ENCODE results near the gene ASCL1.
A peak's percentile ranks its signal among the peaks of the same experiment; 100 is the strongest.

The ASCL1 gene

DNA sequence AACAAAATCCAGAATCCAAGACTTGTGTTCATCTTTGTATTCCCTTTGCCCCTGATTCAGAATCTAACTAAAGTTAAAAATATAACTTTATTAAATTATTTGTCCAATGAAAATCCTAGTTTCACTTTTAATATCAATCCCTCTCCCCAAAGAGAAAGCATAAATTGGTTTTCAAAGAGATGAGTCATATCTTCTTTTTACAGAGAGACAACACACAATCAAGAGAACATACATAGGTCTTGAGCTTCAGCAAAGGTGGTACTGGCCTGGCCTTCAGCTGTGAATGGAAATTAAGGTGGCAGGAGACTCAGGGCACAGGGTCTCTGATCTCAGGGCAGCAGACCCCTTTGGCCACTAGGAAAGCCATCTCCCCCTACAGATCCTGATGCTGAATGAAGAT, 4.3 kb upstream of the ASCL1 start:
- no peak for DNase-seq

DNA sequence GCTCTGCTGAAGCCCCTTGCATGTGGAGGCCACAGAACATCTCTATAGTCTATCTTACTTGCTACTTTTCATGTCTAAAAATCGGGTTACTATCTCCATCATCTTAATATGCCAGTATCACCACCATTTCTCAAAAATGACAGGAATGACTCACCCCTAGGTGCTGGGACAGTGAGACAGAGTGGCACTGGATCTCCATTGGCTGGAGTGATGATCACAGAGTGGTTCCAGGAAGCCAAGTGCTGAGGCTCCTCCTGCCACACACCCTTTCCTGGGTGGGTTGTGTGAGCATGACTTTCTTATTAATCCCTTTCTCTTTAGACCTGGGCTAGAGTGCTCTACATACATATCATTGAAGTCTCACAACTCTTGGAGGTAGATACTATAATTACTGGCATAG, 3.3 kb upstream of the ASCL1 start:
- no peak for DNase-seq

DNA sequence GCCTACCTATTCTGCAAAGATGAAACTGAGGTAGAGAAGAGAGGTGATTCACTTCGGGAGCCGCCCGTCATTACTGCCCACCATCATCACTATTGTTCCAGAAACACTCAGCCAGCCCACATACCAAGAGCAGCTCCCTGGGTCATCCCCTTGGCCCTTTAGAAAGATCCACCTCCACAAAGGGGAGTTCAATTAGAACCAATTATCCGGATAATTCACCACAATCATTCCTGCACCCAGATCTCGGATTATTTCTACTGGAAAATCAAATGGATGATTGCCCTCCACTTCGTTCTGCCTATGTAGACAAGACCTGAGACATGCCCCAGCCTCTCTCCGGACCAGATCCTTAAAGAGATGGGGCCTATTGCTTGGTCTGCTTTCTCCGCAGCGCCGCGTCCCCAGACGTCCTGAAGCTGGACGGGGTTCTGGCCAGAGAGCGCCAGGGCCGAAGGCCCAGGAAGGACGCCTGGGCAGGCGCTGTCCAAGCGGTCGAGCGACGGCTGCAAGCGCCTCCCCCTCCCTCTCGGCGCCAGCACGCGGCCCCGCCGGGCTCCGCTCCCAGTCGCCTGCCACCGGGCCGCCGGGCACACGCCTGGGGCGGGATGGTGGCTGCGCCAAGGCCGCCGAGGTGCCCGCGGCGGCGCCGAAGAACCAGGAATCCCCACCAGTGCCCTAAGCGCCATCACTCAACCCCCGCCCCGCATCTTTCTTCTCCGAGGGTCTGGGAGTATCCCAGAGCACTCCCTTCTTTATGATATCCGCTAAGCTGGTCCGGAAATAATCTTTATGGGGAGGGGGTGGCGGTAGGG, 1.3 kb upstream of the ASCL1 start:
- no peak for DNase-seq

DNA sequence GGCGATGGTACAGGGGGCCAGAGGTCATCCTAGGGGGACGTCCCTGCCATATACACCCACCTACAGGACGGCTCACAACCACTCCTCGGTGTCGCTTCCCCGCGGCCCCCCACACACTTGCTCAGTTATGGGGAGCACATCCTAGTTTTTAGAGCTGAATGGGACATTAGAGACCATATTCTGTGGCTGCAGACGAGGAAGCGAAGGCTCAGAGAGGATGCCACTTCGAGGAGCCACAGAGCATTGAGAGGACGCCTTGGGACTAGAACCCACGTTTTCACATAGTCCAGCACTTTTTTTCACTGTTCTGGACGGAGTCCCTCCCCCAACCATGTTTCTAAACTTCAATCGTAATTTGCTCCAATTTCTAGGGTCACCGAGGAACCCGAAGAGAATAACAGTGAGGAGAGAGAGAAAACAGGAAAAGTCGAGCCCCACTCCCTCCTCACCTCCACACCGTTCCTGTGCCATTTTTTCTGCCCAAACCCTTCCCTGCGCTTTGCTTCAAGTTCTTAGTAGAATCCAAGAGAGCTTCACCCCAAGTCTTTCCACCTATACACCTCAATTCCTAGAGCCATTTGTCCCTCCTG, 641 bp upstream of the ASCL1 start:
- DNase-seq, result no peak

DNA sequence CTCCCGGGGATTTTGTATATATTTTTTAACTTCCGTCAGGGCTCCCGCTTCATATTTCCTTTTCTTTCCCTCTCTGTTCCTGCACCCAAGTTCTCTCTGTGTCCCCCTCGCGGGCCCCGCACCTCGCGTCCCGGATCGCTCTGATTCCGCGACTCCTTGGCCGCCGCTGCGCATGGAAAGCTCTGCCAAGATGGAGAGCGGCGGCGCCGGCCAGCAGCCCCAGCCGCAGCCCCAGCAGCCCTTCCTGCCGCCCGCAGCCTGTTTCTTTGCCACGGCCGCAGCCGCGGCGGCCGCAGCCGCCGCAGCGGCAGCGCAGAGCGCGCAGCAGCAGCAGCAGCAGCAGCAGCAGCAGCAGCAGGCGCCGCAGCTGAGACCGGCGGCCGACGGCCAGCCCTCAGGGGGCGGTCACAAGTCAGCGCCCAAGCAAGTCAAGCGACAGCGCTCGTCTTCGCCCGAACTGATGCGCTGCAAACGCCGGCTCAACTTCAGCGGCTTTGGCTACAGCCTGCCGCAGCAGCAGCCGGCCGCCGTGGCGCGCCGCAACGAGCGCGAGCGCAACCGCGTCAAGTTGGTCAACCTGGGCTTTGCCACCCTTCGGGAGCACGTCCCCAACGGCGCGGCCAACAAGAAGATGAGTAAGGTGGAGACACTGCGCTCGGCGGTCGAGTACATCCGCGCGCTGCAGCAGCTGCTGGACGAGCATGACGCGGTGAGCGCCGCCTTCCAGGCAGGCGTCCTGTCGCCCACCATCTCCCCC, 777 bp downstream of the ASCL1 start:
- peak in 1 of 2 donors; percentile 12 for DNase-seq

DNA sequence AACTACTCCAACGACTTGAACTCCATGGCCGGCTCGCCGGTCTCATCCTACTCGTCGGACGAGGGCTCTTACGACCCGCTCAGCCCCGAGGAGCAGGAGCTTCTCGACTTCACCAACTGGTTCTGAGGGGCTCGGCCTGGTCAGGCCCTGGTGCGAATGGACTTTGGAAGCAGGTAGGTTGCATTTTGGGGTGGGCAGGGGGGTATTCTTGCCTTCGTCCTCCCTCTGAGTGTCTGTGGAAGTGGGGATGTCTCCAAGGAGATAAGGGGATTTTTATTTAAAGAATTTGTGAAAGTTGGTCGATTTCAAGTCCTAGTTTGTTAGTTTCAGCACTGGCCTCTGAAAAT, 1.3 kb downstream of the ASCL1 start:
- no peak for DNase-seq

DNA sequence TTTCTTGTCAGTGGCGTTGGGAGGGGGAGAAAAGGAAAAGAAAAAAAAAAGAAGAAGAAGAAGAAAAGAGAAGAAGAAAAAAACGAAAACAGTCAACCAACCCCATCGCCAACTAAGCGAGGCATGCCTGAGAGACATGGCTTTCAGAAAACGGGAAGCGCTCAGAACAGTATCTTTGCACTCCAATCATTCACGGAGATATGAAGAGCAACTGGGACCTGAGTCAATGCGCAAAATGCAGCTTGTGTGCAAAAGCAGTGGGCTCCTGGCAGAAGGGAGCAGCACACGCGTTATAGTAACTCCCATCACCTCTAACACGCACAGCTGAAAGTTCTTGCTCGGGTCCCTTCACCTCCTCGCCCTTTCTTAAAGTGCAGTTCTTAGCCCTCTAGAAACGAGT, 1.9 kb downstream of the ASCL1 start:
- DNase-seq, result no peak

DNA sequence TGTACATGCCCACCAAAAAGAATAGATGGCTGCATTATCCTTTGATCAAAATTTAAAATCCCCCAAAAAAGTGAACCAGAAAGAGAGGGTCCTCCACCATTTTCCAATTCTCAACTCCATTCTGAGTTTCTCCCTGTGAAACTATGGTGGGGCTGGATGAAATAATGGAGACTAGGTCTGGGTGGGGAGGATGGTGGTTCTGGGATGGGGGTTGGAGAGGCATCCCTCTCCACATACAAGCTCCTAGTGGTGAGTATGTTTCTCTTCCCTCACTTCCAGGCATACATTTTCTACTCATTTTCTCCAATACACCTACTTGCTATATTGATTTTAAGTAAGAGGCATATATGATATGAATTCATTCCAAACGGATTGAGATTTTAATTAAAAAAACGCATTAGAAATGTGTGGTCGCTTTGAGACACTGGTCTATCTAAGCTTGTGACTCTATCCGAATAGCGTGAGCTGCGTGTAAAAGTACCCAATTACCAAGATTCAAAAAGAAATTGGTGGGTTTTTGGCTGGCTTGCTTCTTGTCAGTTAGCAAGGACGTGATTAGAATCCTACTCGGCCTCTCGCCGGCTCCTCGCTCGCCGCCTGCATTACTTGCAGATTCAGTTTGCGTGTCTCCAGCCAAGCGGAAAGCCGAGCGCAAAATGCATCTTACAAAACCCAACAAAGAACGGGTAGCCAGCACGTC, 3.4 kb downstream of the ASCL1 start:
- no peak for DNase-seq

DNA sequence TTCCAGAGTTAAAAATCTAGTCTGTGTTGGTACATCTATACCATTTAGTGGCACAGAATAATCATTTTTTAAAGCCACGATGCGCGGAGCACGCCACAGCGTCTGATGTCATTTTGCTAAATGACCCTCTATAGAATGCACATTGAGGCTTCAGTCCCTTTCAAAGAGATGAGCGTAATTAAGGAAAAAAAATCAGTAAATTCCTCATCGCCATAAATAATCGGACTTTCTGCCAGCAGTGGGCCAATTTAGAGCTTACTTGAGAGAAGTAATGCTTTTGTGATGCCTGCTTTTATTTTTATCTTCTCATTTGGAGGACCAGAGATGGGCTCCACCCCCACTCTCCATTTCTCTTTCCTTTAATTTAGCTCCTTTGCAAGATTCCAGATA, 4.0 kb downstream of the ASCL1 start:
- DNase-seq, result no peak

DNA sequence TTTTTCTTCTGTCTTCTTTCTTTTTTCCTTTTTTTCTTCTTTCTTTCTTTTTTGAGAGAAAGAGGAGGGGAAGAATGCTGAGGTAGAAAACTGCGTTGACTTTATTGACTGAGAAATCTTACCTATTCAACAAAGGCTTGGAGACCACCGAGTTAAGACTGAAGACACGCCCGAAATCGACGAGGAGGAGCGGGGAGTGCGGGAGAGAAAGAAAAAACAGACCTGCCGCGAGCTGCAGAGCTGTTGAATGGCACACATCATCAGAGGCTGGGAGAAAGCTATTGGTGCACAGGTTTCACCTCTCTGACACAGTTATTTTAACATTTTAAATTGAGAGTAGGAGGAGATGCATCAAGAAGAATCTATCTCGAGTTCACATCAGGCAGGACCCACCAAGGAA, 5.1 kb downstream of the ASCL1 start:
- DNase-seq, result no peak

DNA sequence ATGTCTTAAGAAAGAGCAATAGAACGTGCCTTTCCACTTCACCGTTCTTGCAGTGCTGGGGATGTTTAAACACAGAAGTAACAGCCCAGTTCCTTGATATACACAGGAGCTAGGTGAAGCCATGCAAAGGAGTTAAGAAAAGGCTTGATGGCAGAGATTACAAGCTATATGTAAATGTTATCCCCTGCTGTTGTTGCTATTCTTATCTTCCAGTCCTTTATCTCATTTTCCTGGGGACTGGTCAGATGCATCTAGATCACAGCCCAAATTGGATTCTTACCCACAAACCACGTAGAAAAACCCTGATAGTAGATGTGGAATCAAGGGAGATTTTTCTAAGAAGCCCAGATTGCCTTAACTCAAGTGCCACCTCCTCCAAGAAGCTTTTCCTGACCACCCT, 5.5 kb downstream of the ASCL1 start:
- no peak for DNase-seq

DNA sequence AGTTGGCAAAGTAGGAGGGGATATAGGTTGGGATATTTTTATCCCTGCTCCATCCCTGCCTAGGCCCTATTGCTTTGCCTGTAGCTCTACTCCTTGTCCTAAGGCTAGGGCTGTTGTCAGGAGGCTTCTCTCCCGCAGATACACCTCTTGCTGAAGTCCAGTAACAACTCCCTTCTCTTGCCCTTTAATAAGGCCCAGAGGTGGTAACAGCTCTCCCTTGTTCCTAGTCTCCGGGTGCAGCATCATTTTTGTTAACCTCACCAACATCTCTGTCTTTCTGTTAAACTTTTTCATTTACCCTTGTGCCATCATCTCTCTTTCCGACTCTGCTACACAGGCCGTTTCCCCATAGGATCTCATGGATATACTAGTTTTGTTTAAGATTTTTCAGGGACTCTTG, 6.3 kb downstream of the ASCL1 start:
- DNase-seq, result no peak

DNA sequence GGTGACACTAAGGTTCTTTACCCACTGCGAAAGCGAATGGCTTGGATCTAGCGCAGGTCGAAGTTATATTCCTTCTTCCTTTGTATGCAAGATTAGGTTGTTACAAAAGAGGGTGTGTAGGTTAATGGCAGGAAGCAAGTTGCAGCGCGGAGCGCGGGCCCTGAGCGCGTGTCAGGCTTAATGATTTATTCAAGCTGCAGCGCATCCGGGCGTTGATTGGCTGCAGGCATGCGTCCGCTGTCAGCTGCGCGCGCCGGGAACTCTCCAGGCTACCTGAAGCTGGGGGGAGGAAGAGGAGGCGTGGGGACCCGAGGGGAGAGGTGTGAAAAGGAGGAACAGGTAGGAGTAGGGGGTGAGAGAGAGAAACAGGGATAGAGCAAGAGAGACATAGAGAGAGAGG, 7.4 kb downstream of the ASCL1 start:
- no peak for DNase-seq

DNA sequence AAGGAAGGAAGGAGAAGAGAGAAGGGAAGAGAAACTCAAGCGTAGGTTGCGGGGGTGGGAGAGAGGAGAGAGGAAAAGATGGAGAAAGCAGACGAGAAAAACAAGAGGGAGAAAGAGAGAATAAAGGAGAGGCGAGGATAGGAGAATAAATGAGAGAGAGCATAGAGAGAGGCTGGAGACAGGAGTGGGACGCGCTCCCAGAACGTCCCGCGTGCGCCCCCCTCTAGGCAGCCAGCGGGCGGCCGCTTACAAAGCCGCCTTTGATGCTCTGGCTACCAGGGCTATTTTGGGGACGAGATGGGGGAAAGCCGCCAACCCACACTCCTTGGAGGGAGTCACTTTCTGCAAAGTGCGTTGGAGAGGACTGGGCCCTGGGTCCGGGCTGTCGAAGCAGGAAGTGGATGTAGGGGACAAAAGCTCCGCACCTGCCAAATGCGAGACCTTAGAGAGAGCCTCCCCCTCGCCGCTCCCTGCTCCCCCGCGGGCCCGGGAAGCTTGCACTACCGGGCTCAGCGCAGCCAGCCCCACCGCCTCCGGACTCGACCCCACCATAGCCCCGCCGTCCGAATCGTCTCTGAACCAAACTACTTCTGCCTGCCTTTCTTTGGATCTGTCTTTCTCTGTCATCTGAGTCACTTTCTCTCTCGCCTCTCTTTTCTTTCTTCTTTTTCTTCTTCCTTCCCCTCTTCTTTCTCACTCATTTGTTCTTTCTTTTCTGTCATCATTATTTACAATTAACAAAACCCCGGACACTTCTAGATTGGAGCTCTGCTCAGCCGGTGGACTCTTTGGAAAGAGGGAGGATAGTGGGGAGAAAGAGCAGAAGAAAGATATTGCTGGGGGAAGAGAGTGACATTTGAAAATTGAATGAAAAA, 8.0 kb downstream of the ASCL1 start:
- DNase-seq, result no peak

DNA sequence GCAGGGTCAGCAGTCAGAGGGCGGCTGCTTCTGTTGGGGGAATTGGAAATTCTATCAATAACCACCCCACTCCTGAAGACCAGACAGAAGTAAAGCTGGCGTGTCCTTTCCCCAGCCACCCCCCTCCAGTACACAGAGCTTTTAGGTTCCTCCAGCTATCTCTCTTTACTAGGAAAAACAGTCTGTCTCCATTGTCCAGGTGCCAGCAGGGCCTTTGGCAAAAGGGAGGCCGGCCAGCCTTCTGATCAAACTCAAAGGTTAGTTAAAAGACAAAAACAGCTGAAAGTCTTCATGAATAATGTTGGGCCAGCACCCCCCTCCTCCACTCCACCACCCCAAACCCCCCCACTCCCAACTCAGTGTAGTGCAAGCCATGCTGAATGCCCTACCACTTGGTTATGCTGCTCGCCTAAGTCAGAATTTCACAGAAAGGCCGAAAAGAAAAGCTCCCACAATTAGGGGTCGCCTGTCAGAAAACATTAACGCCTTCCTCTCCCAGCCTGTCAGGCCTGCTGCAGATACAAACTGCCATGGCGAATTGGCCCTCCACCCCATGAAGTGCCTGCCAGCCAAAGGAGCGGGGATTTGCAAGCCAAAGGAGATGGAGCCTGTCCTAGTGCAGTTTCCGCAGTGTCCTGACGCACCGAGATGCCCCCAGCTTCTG, 8.9 kb downstream of the ASCL1 start:
- DNase-seq, result no peak

DNA sequence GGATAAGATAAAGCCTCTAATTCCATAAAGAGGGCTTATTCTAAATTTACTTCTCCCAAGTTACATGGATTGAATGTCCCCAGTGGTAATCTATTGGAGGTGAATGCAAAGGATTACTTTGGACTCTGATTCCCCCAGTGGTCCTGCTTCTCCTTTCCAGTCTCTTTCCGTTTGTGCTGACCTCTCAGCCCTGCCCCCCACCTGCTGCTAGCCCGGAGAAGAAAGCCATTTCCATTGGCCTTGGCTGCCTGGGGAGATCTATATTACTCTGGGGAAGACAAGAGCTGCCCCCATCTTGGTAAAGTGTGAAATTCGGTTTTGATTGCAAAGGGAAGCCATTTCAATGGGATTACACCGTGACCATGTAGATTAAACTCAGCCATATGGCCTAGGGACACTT, 13.3 kb downstream of the ASCL1 start:
- no peak for DNase-seq

DNA sequence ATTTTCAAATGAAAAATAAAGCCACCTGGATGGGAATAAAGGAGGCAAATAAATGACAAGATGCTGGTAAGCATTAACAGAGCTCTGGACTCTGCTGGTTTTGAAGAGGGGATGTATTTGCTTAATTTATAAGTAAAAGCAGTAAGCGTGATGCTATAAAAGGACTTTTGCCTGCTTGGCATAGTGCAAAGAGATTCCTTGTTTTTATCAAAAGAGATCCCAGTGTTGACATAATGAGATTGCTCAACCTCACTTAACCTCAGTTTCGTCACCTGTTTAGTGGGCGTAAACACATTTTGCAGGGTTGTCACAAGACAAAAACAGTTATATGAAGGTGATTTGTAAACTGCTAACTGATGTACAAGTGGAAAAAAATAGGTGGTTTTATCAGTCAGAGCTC, 13.8 kb downstream of the ASCL1 start:
- DNase-seq, result no peak

DNA sequence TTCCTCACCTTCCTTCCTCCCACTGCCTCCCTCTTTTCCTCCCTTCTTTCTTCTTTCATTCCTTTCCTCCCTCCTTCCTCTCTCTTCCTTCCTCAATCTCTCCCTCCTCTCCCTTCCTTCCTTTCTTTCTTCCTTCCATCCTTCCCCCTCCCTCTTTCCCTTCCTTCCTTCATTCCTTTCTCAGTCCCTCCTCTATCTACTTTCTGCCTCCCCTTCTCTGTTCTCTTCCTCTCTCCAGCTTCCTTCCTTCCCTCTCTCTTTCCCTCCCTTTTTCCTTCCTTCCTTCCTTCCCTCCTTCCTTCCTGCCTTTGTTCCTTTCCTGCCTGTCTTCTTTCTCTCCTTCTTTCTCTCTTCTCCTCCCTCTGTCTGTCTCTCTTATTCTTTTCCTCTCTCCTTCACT, 16.1 kb downstream of the ASCL1 start:
- DNase-seq, result no peak

DNA sequence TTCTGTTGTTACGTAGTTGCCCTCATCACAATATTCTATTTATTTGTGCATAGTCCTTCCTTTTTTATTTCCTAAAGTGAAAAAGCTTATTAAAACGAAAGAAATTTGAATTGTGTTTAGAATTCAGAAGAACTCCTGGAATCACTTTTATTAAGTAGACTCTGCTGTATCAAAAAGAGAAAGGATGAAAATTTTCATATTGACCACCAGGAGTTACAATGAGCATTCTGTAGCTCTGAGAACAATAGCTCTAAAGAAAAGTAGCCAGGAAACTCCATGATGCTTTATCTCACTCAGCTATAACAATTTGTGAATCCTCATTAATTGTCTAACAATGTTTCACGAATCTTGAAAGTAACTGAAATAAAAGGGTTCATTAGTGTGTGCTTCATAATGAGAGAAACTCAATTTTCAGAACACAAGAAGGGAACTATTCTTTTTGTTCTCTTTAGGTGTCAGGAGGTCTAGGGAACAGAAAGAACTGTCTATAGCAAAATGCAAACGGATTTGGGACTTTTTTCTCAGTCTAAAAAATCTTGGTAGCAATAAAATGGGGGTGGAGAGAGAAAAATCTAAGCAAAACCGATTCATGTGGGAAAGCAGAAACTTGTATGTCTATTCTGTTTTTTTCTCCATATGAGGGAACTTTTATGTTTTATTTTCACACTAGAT, 19.3 kb downstream of the ASCL1 start:
- DNase-seq, result no peak

DNA sequence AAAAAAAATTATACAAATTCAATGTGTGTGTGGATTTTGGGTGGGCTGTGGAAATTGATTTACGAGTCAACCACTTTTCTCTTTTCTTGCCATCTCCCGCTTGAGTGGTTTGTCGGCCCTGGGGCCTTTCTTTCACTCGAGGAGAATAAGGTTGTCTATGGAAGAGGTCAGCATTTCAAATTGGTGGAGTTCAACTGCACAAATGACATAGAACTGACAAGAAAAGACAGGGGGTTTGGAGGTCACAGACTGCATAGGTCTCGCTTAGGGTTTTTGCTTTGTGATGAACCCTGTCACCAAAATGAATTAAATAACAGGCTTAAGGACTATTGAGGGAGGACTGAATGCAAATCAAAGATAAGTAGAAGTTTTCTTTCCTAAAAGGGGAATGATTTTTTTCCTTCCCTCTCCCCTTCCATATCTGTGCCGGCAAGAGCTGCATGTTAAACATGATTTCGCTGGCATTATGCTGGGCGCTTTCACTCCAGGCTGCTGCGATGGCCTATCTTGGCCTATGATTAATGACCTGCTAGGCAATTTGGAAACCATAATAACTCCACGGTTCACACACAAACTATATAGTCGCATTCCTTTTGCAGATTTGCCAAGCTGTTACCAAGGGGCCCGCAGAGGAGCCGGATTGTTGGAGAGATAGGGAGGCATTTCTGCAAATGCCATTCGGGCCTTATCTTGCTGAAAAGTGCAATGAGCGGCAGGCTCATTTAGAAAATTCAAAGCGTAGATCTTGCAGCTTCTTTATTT, 20.7 kb downstream of the ASCL1 start:
- no peak for DNase-seq

DNA sequence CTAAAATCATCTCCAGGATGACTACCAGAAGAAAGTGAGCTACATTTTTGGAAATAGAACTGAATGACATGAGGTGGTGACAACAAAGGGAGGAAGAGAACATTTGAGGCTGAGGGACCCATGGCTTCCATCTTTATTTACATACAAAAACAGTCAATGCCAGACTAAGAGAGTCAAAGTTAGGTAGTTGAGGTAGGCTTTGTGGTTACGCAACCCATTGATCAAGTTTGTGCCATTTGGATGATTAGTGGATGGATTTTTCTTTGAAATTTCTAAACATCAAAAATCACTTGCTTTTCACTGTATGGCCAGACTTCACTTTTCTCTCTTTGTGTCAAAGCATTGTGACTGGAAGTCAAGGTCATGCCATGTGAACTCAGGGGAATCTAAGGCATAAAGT, 22.9 kb downstream of the ASCL1 start:
- no peak for DNase-seq

Data from stimulated activated CD4-positive, alpha-beta T cell treated with anti-CD3 and anti-CD28 coated beads, Interleukin-2, amount 100 ng/mL, for 48 hours (primary cell).